ENCODE measurements around the gene CENPP.

- no peak for TF ChIP-seq CTCF (IDR thresholded peaks at IDR 0.05; ENCODE audit: low read depth, low read length)
- no peak for TF ChIP-seq EZH2phosphoT487 (IDR thresholded peaks at IDR 0.05; ENCODE audit: low read depth)
Measured at GRCh38 chr9:92298036-92298435, 27.7 kb upstream of the CENPP start.
